ENCODE measurements around the gene PGAM1. TPM values are rescaled to one million over a fixed set of nuclear protein-coding genes. Genes with fewer than 3 reads are reported as not detected.

PGAM1 gene
- total RNA-seq, result 803 and 845 TPM in 2 replicates

DNA sequence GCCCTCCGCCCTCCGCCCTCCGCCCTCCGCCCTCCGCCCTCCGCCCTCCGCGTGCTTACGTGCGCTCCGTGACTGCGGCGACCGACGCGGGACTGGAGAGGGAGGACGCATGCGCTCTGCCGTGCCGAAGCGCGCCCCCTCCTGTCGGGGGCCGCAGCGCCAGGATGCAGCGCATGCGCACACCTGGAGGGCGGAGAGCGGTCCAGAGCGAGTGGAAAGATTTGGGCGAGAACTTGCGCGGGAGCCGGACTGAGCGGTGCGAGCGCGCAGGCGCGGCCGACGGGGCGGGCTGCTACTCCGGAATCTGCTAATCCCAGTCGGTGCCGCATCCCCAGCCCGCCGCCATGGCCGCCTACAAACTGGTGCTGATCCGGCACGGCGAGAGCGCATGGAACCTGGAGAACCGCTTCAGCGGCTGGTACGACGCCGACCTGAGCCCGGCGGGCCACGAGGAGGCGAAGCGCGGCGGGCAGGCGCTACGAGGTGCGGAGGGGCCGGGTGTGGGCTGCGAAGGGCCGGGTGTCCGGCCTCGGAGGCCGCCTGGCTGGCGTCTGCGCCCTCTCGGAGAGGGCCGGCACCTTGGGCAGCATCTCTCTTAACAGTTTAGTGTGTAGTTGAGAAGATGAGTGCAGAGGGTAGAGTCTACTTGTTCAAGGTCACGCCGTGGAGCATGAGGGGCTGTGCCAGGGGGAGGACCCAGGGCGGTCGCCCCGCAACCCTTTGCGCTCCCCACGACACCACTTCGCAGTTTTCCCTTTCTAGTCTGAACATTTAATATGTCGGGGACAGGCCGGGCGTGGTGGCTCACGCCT is at the start of gene PGAM1:
PGAM1 (plus strand) TSS at position 228 of the 812 bp plus-strand sequence; CDS start at position 345, 117 bp downstream.

DNA sequence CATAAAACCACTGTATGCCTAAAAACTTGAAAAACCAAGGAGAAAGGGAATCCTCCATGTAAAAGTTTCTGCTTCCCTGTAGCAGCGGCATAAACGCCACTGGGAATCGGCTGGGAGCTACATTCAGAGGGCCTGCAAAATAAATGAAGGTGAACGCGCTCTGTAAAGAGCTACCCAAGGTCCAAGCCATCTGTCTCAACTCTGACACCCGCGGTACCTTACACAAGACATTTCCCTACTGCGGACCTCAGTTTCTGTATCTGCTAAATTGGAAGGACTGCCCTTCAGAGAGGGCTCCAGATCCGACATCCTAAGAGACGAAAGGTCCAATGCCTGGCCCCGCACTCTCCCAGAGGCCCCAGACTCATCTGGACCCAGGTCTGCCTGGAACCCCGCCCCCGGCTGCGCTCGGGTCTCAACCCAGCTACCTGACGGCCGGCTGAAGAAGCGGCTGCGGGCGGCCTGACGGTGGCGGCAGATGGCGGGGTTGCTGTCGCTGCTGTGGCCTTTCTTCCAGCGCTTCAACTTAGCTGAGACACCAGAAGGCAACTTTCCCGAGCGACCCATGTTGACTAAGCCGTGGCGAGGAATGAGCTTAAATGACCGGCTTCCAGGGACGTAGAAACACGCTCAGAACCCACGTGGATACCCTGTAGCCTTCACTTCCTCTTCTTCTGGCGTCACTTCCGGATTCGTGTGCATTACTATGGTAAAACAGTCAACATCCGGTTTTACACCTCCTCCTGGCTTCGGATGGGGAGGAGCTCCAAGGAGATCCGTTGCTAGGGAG is 25.1 kb upstream of the PGAM1 start, which contains the start of gene RRP12:
RRP12 (minus strand) TSS at position 676 of the 790 bp plus-strand sequence; CDS start at position 567, 109 bp downstream.

DNA sequence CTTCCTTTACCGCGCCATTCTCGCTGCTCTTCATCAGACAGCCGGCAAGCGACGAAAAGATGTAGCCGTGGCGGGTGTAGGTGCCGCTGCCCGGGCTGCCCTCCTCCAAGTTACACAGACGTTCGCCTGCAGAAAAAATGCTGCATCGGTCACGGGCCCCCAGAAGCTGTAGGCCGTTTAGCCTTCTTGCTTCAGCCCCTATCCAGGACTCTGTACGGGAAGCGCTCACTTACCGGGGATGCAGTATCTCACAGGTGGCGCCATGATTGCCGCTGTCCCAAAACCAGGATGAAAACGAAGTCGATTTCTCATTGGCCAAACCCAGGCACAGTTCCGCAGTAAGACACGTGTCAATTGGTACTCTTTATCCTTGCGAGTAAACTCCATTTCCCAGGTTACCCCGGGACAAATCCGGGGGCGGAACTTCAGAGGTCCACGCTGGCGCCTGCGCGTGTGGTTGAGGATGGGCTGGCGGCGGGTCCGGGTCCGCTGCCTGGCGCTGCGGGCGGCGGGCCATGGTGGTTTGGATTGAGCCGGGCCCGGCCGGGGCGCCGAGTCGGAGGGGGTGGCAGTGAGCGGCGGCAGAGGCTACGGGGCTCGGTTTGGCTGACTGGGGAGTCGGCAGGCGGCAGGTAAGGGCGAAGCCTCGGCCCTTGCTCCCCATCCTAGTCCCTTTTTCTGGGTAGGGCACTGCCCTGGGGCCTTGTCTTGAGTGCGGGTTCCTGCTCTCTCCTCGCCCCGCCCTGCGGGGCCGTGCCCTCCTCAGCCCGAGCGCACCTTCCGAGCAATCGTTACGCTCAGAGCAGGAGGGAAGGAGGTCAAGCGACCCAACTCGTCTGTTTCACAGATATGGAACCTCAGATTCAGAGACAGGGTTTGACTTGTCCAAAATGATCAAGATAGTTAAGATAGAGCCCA is 20.0 kb downstream of the PGAM1 start, which contains the start of the genes EXOSC1 and ZDHHC16:
EXOSC1 (minus strand) TSS at position 285 of the 918 bp plus-strand sequence; CDS start at position 264, 21 bp downstream.
ZDHHC16 (plus strand) TSS at position 454 of the 918 bp plus-strand sequence. CDS start 5,501 bp downstream, outside the sequence.

Other genes starting within 250 kb of the PGAM1 start
- gene SLIT1, start 240.2 kb upstream of the PGAM1 start, total RNA-seq, result not detected in 2 replicates
- 8.9 and 10.8 TPM in 2 replicates for gene ARHGAP19, start 133.6 kb upstream of the PGAM1 start, total RNA-seq
- 1.4 and 1.9 TPM in 2 replicates for gene FRAT1, start 106.9 kb upstream of the PGAM1 start, total RNA-seq
- 4.9 and 6.2 TPM in 2 replicates for gene FRAT2, start 91.5 kb upstream of the PGAM1 start, total RNA-seq
- 24.3 and 31.4 TPM in 2 replicates for gene RRP12, start 24.9 kb upstream of the PGAM1 start, total RNA-seq
- gene EXOSC1, start 19.8 kb downstream of the PGAM1 start, total RNA-seq, result 55.3 and 83.9 TPM in 2 replicates
- 65.4 and 83.3 TPM in 2 replicates for gene ZDHHC16, start 20.0 kb downstream of the PGAM1 start, total RNA-seq
- 97.8 and 116 TPM in 2 replicates for gene MMS19, start 72.2 kb downstream of the PGAM1 start, total RNA-seq
- 25.9 and 29.1 TPM in 2 replicates for gene UBTD1, start 72.7 kb downstream of the PGAM1 start, total RNA-seq
- 0.29 TPM in 1 of 2 replicates, not detected in the other for gene ANKRD2, start 146.6 kb downstream of the PGAM1 start, total RNA-seq
- under 0.01 and 2.1 TPM in 2 replicates for gene HOGA1, start 158.2 kb downstream of the PGAM1 start, total RNA-seq
- not detected in 2 replicates for gene C10orf62, start 163.5 kb downstream of the PGAM1 start, total RNA-seq
- 7.8 and 18.4 TPM in 2 replicates for gene MORN4, start 207.3 kb downstream of the PGAM1 start, total RNA-seq
- 32.0 and 33.5 TPM in 2 replicates for gene PI4K2A, start 214.5 kb downstream of the PGAM1 start, total RNA-seq

Measured in myometrial cell (primary cell).